ENCODE measurements around the gene JADE1. TPM values are rescaled to one million over a fixed set of nuclear protein-coding genes. Genes with fewer than 3 reads are reported as not detected.

The JADE1 gene
- total RNA-seq, 2 experiments from 2014 or later, result 33.2 to 39.4 TPM

GRCh38 chr4:128921954-128922353 lies 112.5 kb downstream of the JADE1 start:
- DNase-seq, result no peak
- Mint-ChIP-seq H3K27me3 (no peaks in the 10 kb centered on the region), H3K27ac (no peak overlapping the region), H3K4me1 (peaks cover 34% of the 10 kb centered on the region), H3K36me3 (ENCODE audit: low read depth) (peaks cover 39% of the 10 kb centered on the region), H3K9me3 (peaks cover 10% of the 10 kb centered on the region), H3K4me3 (no peak overlapping the region)
- POLR2A ChIA-PET, result no interaction called here
- CTCF ChIA-PET, result no interaction called here

All from activated CD4-positive, alpha-beta T cell treated with anti-CD3 and anti-CD28 coated beads, Interleukin-2, amount 10 ng/mL, durations not matched to agents 7 days and 5 days (primary cell).